Measurements from ENCODE around the gene AVPR1A. TPM values are rescaled to one million over a fixed set of nuclear protein-coding genes. Genes with fewer than 3 reads are reported as not detected.

The AVPR1A gene
- total RNA-seq, 1 donor from 2014 or later, result not detected

DNA sequence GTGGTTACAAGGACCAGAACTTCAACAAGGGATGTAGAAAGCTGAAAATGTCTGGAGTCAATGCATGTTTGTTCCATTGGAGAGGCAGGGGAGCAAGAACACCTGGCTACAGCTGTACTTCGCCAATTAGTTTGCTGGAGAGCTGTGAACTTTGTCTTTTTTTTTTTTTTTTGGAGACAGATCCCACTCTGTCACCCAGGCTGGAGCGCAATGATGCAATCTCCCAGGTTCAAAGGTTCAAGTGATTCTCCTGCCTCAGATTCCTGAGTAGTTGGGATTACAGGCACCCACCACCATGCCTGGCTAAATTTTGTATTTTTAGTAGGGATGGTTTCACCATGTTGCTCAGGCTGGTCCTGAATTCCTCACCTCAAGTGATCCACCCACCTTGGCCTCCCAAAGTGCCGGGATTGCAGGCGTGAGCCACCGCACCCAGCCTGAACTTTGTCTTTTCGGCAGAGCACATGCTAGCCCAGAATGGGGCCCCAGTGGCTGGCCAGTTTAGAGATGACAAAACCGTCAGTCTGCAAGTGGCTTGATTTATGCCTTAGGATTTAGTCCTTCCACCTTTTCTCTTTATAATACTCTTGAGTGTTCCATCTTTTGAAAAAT lies 55.5 kb downstream of the AVPR1A start:
- TF ChIP-seq, protein P1, sequence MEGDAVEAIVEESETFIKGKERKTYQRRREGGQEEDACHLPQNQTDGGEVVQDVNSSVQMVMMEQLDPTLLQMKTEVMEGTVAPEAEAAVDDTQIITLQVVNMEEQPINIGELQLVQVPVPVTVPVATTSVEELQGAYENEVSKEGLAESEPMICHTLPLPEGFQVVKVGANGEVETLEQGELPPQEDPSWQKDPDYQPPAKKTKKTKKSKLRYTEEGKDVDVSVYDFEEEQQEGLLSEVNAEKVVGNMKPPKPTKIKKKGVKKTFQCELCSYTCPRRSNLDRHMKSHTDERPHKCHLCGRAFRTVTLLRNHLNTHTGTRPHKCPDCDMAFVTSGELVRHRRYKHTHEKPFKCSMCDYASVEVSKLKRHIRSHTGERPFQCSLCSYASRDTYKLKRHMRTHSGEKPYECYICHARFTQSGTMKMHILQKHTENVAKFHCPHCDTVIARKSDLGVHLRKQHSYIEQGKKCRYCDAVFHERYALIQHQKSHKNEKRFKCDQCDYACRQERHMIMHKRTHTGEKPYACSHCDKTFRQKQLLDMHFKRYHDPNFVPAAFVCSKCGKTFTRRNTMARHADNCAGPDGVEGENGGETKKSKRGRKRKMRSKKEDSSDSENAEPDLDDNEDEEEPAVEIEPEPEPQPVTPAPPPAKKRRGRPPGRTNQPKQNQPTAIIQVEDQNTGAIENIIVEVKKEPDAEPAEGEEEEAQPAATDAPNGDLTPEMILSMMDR (IDR thresholded peaks at IDR 0.05; ENCODE audit: insufficient read depth, low read length, severe bottlenecking), result no peak
- no peak for FAIRE-seq
- Histone ChIP-seq H3K4me3 (ENCODE audit: low read depth, low read length) (no peak overlapping the region), H3K36me3 (ENCODE audit: control insufficient read depth, insufficient read depth, low read length) (no peaks in the 10 kb centered on the region), H3K27me3 (ENCODE audit: control insufficient read depth, insufficient read depth, low read length) (no peaks in the 10 kb centered on the region)
- DNase-seq (ENCODE audit: low read depth), result no peak

DNA sequence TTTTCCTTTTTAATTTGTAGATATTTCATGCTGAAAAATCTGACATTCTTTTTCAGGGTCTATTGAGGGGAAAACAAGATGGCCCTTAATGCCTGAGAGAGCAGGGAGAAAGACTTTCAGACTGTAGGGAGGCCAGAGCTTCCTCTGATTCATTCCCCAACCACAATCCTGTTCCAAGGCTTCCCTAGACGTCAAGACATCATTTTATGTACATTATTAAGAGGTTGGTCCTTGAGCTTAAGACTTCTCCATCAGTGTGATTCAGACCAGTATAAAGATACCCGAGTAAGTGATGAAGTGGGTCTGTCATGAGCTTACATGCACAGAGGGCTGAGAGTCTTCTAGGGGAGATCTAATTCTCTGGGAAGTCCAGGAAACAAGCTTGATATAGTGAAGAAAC lies 57.3 kb downstream of the AVPR1A start:
- TF ChIP-seq, protein P1 (IDR thresholded peaks at IDR 0.05; ENCODE audit: insufficient read depth, low read length, severe bottlenecking), result no peak

DNA sequence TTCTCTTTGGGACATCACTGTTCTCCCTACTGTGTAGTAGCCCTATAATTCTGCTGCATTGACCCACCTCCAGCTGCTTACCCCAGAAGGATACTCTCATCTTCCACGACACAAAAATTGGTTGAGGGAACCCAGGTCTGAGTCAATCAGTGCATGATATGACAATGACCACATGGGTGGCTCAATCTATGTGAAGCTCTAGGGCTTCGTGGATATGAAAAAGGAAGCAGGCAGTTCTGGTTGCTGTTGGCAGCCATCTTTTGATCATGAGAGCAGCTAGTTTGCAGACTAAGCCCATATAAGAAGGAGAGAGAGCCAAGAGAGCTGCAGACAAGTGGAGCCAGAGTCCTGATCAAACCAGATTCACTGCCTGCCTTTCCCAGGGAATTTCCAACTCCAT lies 57.9 kb downstream of the AVPR1A start:
- no peak for DNase-seq (ENCODE audit: low read depth)
- FAIRE-seq, result no peak
- no peak overlapping the region for H3K4me3 ChIP-seq (ENCODE audit: low read depth, low read length)
- no peaks in the 10 kb centered on the region for H3K36me3 ChIP-seq (ENCODE audit: control insufficient read depth, insufficient read depth, low read length)
- H3K27me3 ChIP-seq (ENCODE audit: control insufficient read depth, insufficient read depth, low read length), result no peaks in the 10 kb centered on the region
- TF ChIP-seq, protein P1 (IDR thresholded peaks at IDR 0.05; ENCODE audit: insufficient read depth, low read length, severe bottlenecking), result no peak

More for the DNA sequence above, 57.3 kb downstream of the AVPR1A start:
- DNase-seq (ENCODE audit: low read depth) (no peak), FAIRE-seq (no peak)
- Histone ChIP-seq H3K36me3 (ENCODE audit: control insufficient read depth, insufficient read depth, low read length) (no peaks in the 10 kb centered on the region), H3K27me3 (ENCODE audit: control insufficient read depth, insufficient read depth, low read length) (no peaks in the 10 kb centered on the region), H3K4me3 (ENCODE audit: low read depth, low read length) (no peak overlapping the region)

Other genes with a start within 250 kb of the AVPR1A start
- gene PPM1H, start 216.1 kb downstream of the AVPR1A start, total RNA-seq, result 0.79 and 0.90 TPM in 2 replicates